DND-41 (cell line): ENCODE measurements around the gene RBM18.

Experiments used
- ATAC-seq: fragments of 200-7000 bp; cut with Tn5 transposase; 3 replicates; pipeline ENCODE4 v1.9.1; 2021; ENCODE audit warnings: low read depth; ENCODE audit not compliant: insufficient read depth
- DNase-seq: peaks from one replicate; pipeline ENCODE4 v3.0.0-alpha.2; 2020
- H2AFZ ChIP-seq: 2 replicates; pipeline ENCODE4 v1.6.0; 2012; ENCODE audit warnings: low read depth, low read length
- H3K27ac ChIP-seq: 2 replicates; pipeline ENCODE4 v1.5.1; 2012; ENCODE audit warnings: low read length, inconsistent platforms
- H3K27me3 ChIP-seq: fragments of 200-600 bp; sonication (generic); 2 replicates; pipeline ENCODE4 v1.6.0; 2012; ENCODE audit warnings: low read length, mild to moderate bottlenecking, inconsistent platforms; ENCODE audit not compliant: insufficient read depth, poor library complexity
- H3K36me3 ChIP-seq: 2 replicates; pipeline ENCODE4 v1.5.1; 2012; ENCODE audit warnings: low read length, inconsistent platforms; ENCODE audit not compliant: insufficient read depth
- H3K4me1 ChIP-seq: 2 replicates; pipeline ENCODE4 v1.5.1; 2012; ENCODE audit warnings: mild to moderate bottlenecking, low read length; ENCODE audit not compliant: insufficient read depth
- H3K4me2 ChIP-seq: 2 replicates; pipeline ENCODE4 v1.6.0; 2012; ENCODE audit warnings: mild to moderate bottlenecking, moderate library complexity, low read length, inconsistent platforms; ENCODE audit not compliant: insufficient read depth
- H3K4me3 ChIP-seq, 2 experiments: fragments of 200-600 bp in 1 of 2; shearing (Covaris generic) in 1 of 2; 2 replicates each; pipeline ENCODE4 v1.5.1; 2012 to 2016; ENCODE audit warnings: inconsistent platforms in 2 of 2, low read length in 2 of 2, mild to moderate bottlenecking in 2 of 2, low read depth in 1 of 2, moderate library complexity in 1 of 2
- H3K79me2 ChIP-seq: 2 replicates; pipeline ENCODE4 v1.6.0; 2012; ENCODE audit warnings: low read length, inconsistent platforms; ENCODE audit not compliant: insufficient read depth
- H3K9ac ChIP-seq: 2 replicates; pipeline ENCODE4 v1.6.0; 2012; ENCODE audit warnings: low read depth, mild to moderate bottlenecking, inconsistent platforms, low read length, moderate library complexity
- H3K9me3 ChIP-seq: 2 replicates; pipeline ENCODE4 v1.5.1; 2012; ENCODE audit warnings: low read length, moderate library complexity, mild to moderate bottlenecking, inconsistent platforms; ENCODE audit not compliant: insufficient read depth, severe bottlenecking
- H4K20me1 ChIP-seq: 2 replicates; pipeline ENCODE4 v1.6.0; 2012; ENCODE audit warnings: low read length; ENCODE audit not compliant: insufficient read depth
- EZH2 ChIP-seq: IDR thresholded peaks from 3 replicates; pipeline ENCODE4 v1.6.1; 2012; ENCODE audit warnings: borderline replicate concordance, low read depth, mild to moderate bottlenecking, moderate library complexity, low read length, inconsistent platforms; ENCODE audit not compliant: severe bottlenecking
- TF ChIP-seq, protein P1 (sequence below): IDR thresholded peaks from 2 replicates; pipeline ENCODE4 v1.5.1; 2012; ENCODE audit warnings: borderline replicate concordance, low read length, moderate library complexity, mild to moderate bottlenecking; ENCODE audit not compliant: poor library complexity, severe bottlenecking; ENCODE audit errors: extremely low read depth

RBM18 gene

DNA sequence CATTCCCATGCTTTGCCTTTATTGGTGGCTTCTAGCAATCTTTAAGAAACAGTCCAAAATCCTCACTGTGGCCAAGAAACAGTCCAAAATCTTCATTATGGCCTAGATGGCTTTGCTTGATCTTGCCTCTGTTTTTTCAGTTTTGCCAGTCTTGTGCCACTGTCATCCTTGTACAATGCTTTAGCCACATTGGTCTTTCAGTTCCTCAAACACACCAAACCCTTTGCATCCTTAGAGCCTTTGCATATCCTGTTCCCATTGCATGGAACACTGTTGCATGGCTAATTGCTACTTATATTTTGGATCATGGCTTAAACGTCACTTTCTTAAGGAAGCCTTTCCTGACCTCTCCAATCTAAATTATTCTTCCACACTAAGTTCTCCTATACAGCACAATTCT is 22.1 kb upstream of the RBM18 start:
- Histone ChIP-seq H3K27ac (no peak overlapping the region), H2AFZ (no peak overlapping the region), H3K79me2 (no peaks in the 10 kb centered on the region), H3K9me3 (no peaks in the 10 kb centered on the region), H3K27me3 (no peaks in the 10 kb centered on the region), H4K20me1 (no peaks in the 10 kb centered on the region), H3K4me3 (no peak overlapping the region), H3K9ac (no peak overlapping the region), H3K4me1 (no peaks in the 10 kb centered on the region), H3K4me2 (no peak overlapping the region), H3K36me3 (peaks cover 66% of the 10 kb centered on the region)
- no peak for ATAC-seq
- TF ChIP-seq, protein P1, sequence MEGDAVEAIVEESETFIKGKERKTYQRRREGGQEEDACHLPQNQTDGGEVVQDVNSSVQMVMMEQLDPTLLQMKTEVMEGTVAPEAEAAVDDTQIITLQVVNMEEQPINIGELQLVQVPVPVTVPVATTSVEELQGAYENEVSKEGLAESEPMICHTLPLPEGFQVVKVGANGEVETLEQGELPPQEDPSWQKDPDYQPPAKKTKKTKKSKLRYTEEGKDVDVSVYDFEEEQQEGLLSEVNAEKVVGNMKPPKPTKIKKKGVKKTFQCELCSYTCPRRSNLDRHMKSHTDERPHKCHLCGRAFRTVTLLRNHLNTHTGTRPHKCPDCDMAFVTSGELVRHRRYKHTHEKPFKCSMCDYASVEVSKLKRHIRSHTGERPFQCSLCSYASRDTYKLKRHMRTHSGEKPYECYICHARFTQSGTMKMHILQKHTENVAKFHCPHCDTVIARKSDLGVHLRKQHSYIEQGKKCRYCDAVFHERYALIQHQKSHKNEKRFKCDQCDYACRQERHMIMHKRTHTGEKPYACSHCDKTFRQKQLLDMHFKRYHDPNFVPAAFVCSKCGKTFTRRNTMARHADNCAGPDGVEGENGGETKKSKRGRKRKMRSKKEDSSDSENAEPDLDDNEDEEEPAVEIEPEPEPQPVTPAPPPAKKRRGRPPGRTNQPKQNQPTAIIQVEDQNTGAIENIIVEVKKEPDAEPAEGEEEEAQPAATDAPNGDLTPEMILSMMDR: no peak
- no peak for TF ChIP-seq EZH2
- no peak for DNase-seq

DNA sequence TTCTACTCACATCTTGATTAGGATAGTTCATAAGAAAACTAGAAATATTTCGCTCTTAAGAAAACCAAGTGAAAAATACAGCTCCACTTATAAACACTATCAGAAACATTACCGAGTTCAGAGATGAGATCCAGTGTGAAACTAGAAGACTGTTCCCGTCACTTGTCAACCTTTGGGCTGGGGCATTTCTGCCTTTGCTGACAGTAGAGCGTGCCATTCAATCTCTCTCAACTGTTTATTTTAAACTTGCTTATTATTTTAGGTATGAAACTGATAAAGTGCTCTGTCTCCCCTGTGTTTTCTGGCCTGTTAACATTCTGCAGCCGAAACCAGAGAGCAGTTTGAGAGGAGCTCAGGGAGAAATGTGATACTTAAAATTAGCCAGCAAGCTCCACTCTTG is 16.7 kb upstream of the RBM18 start:
- H3K4me1 ChIP-seq: no peaks in the 10 kb centered on the region
- no peak overlapping the region for H3K9ac ChIP-seq
- peaks cover 21% of the 10 kb centered on the region for H3K79me2 ChIP-seq
- TF ChIP-seq, protein P1: no peak
- no peak for TF ChIP-seq EZH2
- no peak overlapping the region for H3K4me2 ChIP-seq
- no peaks in the 10 kb centered on the region for H3K27me3 ChIP-seq
- no peak for DNase-seq
- H3K9me3 ChIP-seq: peaks cover 3% of the 10 kb centered on the region
- no peak overlapping the region for H3K4me3 ChIP-seq
- no peak overlapping the region for H2AFZ ChIP-seq
- H3K27ac ChIP-seq: no peak overlapping the region
- ATAC-seq: no peak
- H3K36me3 ChIP-seq: peaks cover 36% of the 10 kb centered on the region
- peaks cover 6% of the 10 kb centered on the region; the same call in 1 of the 2 replicates for H4K20me1 ChIP-seq

DNA sequence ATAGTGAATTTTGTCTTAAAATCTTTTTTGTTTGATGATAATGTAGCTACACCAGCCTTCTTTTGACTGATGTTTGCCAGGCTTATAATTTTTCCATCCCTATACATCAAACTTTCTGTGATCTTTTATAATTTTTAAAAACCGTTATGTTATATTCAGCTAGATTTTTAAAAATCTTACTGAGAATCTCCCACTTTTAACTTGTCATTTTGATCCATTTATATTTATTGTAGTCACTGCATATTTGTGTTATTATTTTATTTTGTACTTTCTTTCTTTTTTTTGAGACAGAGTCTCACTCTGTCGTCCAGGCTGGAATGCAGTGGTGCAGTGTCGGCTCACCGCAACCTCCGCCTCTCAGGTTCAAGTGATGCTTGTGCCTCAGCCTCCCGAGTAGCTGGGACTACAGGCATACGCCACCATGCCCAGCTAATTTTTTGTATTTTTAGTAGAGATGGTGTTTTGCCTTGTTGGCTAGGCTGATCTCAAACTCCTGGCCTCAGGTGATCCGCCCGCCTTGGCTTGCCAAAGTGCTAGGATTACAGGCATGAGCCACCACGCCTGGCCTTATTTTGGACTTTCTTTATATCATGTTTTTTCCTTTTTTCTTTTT is 12.8 kb upstream of the RBM18 start:
- no peak overlapping the region for H2AFZ ChIP-seq
- H3K9ac ChIP-seq: no peak overlapping the region
- H3K4me1 ChIP-seq: no peaks in the 10 kb centered on the region
- H4K20me1 ChIP-seq: peaks cover 6% of the 10 kb centered on the region; the same call in 1 of the 2 replicates
- no peak overlapping the region for H3K4me3 ChIP-seq
- H3K79me2 ChIP-seq: peaks cover 50% of the 10 kb centered on the region
- H3K4me2 ChIP-seq: no peak overlapping the region
- H3K36me3 ChIP-seq: peaks cover 36% of the 10 kb centered on the region
- no peak for ATAC-seq
- no peaks in the 10 kb centered on the region for H3K27me3 ChIP-seq
- H3K9me3 ChIP-seq: peaks cover 3% of the 10 kb centered on the region
- DNase-seq: no peak
- TF ChIP-seq, protein P1: no peak
- no peak for TF ChIP-seq EZH2
- no peak overlapping the region for H3K27ac ChIP-seq
